Measurements from ENCODE around the gene TRIM40.

The TRIM40 gene

GRCh38 chr6:30149858-30150550 is 14.1 kb downstream of the TRIM40 start:
- no peak for DNase-seq (ENCODE audit: low spot score)

GRCh38 chr6:30150671-30151395 is 14.9 kb downstream of the TRIM40 start:
- no peak for DNase-seq (ENCODE audit: low spot score)

- DNase-seq (ENCODE audit: low spot score): no peak
Measured at GRCh38 chr6:30151580-30151979, 15.6 kb downstream of the TRIM40 start.

DNA sequence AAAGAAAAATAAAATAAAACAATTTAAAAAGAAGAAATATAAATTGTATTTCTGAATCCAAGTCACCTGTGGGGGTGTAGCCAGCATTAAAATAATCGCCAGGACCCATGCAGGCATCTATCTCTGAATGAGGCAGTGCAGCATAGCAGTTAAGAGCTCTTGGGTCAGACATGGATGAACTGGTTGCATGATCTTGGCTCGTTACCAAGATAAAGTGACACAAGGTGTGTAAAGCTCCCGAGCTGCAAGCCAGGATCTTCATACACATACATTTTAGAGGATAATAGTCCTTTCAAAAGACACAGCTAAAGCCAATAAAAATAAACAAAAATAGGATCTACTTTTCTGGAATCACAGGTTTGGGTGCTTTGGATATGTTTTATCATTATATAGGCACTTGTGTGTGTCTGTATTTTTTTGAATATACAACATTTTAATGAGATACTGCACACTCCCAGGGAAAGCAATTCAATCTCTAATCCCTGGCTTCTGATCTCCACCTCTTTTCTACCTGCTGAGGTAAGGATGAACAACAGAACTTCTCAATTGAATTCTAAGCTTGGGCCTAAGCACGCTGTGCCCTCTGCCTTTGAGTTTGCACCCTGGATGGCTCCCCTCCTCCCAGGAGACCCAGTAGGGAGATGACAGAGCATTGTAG is 16.2 kb downstream of the TRIM40 start:
- no peak for DNase-seq (ENCODE audit: low spot score)

DNA sequence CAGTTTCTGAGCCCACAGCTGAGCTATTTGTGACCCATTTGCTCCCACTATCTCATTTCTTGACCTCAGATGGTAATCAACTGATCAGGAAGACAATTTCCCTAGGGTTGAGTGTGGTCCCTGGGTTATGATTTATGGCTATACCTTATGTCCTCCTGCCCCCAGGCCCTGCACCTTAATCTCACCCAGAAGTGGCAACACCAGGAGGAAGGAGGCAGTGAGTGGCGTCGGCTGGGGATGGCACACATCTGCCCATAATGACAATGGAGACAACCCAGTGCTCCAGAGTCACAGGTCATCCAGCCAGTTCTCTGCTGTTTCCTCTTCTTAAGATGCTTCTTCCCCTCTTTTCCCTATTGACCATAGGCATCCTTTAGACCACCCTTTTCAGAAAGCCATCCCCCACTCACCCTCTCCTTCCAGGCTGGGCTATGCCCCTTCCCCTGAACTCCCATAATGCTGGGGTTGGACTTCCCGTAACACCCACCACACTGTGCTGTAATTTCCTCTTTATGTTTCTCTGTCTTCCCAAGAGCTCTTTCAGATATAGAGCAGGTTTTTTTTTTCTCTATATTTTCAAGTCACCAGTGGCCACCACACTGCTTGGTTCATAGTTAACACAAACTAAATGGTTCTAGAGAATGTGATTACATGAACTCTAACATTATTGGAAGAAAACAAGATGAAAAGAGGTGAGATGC is 17.1 kb downstream of the TRIM40 start:
- DNase-seq (ENCODE audit: low spot score): no peak

- DNase-seq (ENCODE audit: low spot score): no peak
Measured at GRCh38 chr6:30154061-30154460, 18.1 kb downstream of the TRIM40 start.

DNA sequence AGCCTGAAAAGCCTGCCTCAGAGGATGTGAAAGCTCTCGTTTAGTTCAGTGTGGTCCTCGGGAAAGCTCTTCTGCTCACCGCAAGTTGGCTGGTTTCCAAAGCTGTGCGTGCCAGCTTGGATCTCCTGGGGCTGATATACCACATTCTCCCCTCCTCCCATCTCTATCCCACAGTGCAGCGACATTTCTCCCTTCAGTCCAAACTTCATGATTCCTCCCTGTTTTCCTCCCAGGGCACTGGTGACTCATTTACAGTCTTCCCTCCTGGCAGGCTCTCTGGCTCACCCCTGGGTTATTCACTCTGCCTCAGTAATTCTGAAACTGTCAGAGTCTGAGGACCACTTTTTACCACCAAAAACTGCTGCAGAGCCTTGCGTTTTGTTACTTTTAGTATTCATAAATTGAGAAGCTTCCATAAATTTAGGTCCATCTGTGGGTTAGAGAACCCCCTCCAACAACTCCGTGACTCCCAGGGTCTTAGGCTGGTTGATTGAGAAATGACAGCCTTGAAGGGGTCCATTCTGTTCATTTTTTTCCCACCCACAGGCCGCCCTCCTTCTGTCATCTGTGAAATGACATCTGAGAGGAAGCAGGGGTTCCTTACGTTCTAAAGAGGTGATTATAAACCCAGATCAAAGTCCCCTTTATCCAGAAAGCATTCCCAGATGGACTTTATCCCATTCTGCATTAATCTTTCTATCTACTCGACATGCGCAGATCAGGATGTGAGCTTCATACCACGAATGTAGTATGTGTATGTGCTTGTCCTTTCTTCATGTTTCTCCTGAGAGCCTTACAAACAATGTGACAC is 19.0 kb downstream of the TRIM40 start:
- no peak for DNase-seq (ENCODE audit: low spot score)

DNA sequence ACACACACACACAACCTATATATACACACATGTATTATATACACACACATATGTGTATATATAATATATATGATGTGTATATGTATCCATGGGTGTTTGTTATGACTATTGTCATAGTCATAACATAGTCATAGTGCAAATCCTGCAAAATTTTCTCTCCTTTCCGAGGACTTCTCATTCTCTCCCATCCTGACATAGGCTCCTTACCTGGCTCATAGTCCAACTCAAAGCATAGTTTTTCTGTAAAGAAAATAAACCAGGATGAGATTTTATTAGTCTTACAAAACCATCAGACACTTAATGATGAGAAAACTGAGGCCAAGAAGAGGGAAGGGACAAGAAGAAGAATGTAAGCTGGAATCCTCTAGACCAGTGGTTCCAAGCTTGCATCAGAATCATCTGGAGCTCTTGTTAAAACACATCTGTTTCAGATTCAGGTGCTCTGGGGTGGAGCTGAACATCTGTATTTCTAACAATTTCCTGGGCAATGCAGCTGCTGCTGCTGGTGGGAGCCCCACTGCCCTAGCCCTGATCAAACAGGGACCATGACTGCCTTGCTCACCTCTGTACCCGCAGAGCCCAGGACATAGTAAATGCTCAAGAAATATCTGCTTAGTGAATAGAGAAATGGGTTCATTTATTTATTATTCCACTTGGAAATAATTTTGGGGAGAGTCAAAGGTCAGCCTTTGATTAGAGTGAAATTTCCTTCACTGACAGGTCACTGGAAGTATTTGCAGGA is 19.8 kb downstream of the TRIM40 start:
- no peak for DNase-seq (ENCODE audit: low spot score)

DNA sequence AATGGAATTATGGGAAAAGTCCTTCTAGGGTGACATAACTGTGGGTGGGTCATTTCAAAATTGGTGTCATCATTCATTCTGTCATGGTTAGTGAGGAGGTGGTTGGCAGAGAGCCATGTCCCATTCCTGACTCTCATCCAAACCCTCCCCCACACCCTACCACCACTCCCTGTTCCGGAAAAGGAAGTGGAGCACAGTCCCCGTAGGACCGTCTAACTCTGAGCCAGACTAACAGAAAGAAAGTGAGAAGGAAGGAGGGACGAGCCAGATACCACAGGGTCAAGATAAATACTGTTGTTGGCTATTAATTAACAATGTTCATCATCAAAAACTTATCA is 20.3 kb downstream of the TRIM40 start:
- DNase-seq (ENCODE audit: low spot score): no peak

- DNase-seq (ENCODE audit: low spot score): no peak
Measured at GRCh38 chr6:30156774-30157173, 20.8 kb downstream of the TRIM40 start.

- no peak for DNase-seq (ENCODE audit: low spot score)
Measured at GRCh38 chr6:30157581-30157980, 21.6 kb downstream of the TRIM40 start.

- no peak for DNase-seq (ENCODE audit: low spot score)
Measured at GRCh38 chr6:30157999-30158398, 22.1 kb downstream of the TRIM40 start.

GRCh38 chr6:30158475-30159040 is 22.6 kb downstream of the TRIM40 start:
- no peak for DNase-seq (ENCODE audit: low spot score)

GRCh38 chr6:30160008-30160784 is 24.3 kb downstream of the TRIM40 start:
- DNase-seq (ENCODE audit: low spot score): no peak

DNA sequence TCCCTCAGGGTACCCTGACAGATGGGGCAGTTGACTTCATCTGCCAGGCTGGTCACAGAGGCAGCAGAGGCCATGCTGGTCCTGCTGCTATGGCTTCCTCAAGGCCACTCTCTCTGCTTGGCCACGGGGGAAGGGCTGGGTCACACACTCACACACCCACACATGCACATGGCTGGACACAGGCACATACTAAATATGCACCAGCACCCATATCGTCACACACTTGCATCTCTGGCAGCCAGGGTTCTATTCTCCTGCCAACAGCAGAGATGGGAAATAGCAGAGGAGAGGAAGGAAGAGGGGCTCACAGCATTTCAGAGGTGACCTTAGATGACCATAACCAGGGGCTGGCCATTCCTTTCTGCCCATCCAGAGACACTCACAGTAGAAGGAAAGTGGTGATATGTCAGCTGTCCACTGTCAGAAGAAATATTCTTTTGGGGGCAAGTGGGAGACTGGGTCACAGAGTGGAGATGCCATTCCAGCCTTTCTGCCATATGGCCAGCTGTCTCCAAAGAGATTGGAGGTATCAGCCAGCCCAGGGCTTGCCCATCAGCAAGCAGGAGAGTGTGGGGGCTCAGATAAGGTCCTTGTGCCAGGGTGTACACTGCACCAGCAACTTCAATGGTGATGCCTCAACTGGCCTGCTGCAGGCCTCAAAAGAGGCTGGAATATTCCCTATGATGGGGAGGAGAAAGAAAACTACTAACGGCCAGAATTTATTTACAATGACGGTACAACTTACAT is 25.0 kb downstream of the TRIM40 start, which contains the start of gene TRIM10:
Gene TRIM10 (minus strand): TSS at position 427 of the 747 bp plus-strand sequence. CDS start 353 bp downstream, at position 74.
- DNase-seq (ENCODE audit: low spot score): no peak

- no peak for DNase-seq (ENCODE audit: low spot score)
Measured at GRCh38 chr6:30162265-30163089, 26.5 kb downstream of the TRIM40 start.

GRCh38 chr6:30163090-30163917 is 27.4 kb downstream of the TRIM40 start, which contains the start of gene TRIM15:
Gene TRIM15, plus strand, starts transcription at chr6:30163546. Its CDS starts 139 bp downstream, at chr6:30163685.
- no peak for DNase-seq (ENCODE audit: low spot score)
